Fibroblast of peridontal ligament (primary cell): ENCODE results near the gene SCN2A.
A peak's percentile ranks its signal among the peaks of the same experiment; 100 is the strongest.
"Not testable (repeated sequence)": the region's sequence is repeated elsewhere in the genome, so short reads cannot be mapped to it uniquely, and the experiment has no call there.

ENCODE experiments used
- DNase-seq: peaks from one replicate; pipeline ENCODE4 v3.0.0-alpha.2; 2010; ENCODE audit errors: extremely low read depth

Gene SCN2A

GRCh38 chr2:165328272-165328671, 89.1 kb downstream of the SCN2A start:
- no peak for DNase-seq

- DNase-seq = not testable (repeated sequence)
Observed at GRCh38 chr2:165344276-165344675, 105.1 kb downstream of the SCN2A start.

DNA sequence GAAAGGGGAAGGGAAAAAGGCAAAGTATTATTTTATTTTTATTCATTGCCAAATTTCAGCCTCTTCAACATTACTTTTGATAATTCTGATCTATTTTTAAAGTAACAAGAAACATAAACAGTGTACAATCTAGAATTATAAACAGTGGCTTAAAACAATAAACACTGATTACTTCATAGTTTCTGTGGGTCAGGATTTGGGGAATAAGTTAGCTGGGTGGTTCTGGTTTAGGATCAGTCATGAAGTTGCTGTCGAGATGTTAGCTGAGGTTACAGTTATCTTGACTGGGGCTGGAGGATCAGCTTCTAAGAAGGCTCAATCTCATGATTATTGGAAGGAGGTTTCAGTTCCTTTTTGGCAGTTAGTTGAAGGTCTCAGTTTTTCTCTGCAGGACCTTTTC, 109.2 kb downstream of the SCN2A start:
- peak; percentile 52 for DNase-seq

DNA sequence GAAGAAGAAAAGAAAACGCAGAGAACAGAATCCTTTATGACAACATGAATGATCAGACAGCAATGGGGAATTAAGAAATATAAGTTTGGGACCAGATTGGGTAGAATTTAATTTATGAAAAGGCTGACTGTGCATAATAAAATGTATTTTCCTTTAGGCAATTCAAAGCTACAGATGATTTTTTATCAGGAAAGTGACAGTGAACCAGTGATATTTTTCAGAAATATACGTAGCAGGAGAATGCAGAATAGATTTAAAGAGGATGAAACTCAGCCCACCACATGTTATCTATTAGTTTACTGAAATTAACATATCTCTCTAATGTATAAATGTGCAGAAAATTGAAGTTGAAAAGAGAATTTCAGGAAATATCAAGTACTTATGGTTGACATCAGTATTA, 110.0 kb downstream of the SCN2A start:
- DNase-seq = no peak

GRCh38 chr2:165357758-165358157, 118.5 kb downstream of the SCN2A start:
- peak; percentile 86 for DNase-seq

GRCh38 chr2:165361514-165361913, 122.3 kb downstream of the SCN2A start:
- no peak for DNase-seq

DNA sequence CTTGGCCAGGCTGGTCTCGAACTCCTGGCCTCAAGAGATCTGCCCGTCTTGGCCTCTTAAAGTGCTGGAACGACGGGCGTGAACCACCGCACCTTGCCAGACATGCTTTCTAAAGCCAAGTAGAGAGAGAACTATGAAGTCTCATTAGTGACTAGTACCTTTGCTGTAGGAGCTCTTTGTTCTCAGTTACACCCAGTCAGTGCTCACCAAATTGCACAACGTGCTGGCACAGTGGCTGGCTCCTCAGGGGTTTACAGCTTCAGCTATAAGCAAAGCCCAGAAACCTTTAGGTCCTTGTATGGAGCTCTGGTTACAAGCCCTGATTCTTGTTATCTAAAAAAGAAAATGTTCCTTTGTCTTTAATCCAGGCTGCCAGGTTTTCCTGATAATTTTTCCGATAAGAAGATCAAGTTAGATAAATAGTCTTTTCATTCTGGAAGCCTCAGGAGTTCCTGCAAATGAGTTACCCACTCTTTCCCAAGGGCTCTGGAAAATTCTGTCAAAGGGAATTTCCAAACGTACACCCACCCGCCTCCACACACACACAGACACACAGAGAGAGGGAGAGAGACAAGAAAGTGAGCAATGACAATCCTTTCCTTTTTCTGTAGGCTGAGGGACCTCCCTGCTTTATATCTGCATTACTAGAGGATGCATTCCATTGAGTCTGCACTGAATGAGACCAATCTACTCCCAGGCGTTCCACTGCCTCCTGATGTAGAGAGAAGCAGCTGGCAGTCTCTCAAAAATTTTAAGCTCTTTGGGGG, 130.1 kb downstream of the SCN2A start:
- DNase-seq = no peak

DNA sequence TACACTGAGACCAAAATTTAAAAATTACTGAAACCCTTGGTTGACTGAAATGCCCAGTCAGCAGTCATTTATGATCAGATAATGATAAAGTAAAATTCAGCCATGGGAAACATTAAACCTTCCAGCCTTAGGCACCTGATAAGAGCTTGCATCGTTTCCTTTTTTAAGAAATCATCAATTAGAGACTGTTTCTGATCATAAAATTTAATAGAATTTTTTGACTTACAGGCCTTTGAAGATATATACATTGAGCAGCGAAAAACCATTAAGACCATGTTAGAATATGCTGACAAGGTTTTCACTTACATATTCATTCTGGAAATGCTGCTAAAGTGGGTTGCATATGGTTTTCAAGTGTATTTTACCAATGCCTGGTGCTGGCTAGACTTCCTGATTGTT, 130.7 kb downstream of the SCN2A start:
- DNase-seq = no peak

GRCh38 chr2:165371356-165371755, 132.1 kb downstream of the SCN2A start:
- DNase-seq = no peak

GRCh38 chr2:165373278-165374010, 134.2 kb downstream of the SCN2A start:
- peak; percentile 53 for DNase-seq

GRCh38 chr2:165376571-165376975, 137.4 kb downstream of the SCN2A start:
- peak; percentile 9 for DNase-seq

- no peak for DNase-seq
Observed at GRCh38 chr2:165382362-165382761, 143.1 kb downstream of the SCN2A start.

- no peak for DNase-seq
Observed at GRCh38 chr2:165390875-165391274, 151.7 kb downstream of the SCN2A start.

DNA sequence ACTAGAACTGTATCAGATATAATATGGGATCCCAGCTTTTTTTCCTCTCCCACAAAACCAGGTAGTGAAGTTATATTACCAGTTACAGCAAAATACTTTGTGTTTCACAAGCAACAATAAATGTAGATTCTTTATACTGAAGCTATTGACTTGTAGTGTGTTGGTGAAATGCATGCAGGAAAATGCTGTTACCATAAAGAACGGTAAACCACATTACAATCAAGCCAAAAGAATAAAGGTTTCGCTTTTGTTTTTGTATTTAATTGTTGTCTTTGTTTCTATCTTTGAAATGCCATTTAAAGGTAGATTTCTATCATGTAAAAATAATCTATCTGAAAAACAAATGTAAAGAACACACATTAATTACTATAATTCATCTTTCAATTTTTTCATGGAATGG, 152.6 kb downstream of the SCN2A start:
- DNase-seq = no peak

DNA sequence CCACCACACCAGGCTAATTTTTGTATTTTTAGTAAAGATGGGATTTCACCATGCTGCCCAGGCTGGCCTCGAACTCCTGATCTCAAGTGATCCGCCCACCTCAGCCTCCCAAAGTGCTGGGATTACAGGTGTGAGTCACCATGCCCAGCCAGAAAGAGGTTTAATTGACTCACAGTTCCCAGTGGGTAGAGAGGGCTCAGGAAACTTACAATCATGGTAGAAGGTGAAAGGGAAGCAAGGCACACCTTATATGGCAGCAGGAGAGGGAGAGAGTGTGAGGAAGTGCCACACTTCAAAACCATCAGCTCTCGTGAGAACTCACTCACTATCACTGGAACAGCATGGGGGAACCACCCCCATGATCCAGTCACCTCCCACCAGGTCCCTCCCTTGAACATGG, 159.4 kb downstream of the SCN2A start:
- DNase-seq = not testable (repeated sequence)

GRCh38 chr2:165401285-165401852, 162.2 kb downstream of the SCN2A start:
- DNase-seq = peak; percentile 92

- DNase-seq = no peak
Observed at GRCh38 chr2:165402162-165402561, 162.9 kb downstream of the SCN2A start.

GRCh38 chr2:165406173-165406572, 167.0 kb downstream of the SCN2A start:
- DNase-seq = no peak

DNA sequence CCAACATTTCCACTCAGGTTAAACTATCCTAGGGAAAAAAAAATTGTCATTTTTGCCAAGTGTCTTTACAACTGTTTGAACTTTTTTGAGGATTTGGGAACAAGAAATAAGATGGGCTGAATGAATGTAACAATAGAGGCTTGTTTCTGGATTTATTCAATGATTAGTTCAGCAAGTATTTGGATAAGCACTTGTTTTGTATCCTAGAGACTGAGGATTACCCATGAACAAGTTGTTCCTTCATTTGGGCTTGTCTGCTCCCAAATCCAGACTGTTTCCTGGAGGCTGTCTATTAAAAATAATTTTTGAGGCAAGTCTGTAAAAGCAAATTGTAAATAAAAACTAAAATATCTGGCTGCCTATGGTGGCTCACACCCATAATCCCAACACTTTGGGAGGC, 168.3 kb downstream of the SCN2A start:
- no peak for DNase-seq

- no peak for DNase-seq
Observed at GRCh38 chr2:165408186-165408585, 169.0 kb downstream of the SCN2A start.

DNA sequence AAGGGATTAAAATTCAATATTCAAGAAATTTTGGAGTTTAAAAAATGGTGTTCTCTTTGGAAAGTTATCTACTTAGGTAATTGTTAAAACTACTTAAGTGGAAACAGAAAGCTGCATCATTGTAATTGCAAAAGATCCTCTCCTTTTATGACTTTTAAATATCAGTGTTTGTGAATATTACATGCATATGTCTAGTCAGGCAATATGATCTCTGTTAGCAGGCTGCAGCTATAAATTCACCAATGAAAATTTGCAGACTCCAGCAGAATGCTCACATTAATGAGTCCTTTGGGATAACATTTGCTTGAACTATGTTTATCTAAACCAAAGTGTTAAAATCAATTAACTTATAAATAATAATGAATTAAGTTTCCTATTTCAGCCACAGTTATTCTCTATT, 171.1 kb downstream of the SCN2A start:
- DNase-seq = peak; percentile 3

- no peak for DNase-seq
Observed at GRCh38 chr2:165414187-165414586, 175.0 kb downstream of the SCN2A start.

GRCh38 chr2:165417009-165417408, 177.8 kb downstream of the SCN2A start:
- DNase-seq = no peak
